NB4 (cell line): ENCODE data around the gene CWF19L1.
"Not testable (repeated sequence)": the region's sequence is repeated elsewhere in the genome, so short reads cannot be mapped to it uniquely, and the experiment has no call there.

ENCODE experiments used
- DNase-seq: peaks from one replicate; pipeline ENCODE4 v3.0.0; 2010; ENCODE audit warnings: low read depth
- H3K4me3 ChIP-seq: one replicate; pipeline ENCODE4 v1.5.1; 2011; ENCODE audit warnings: mild to moderate bottlenecking, low read depth, low read length, moderate library complexity
- MAX ChIP-seq: IDR thresholded peaks from 2 replicates; pipeline ENCODE4 v1.6.1; 2011; ENCODE audit warnings: low read depth, low read length
- MYC ChIP-seq: IDR thresholded peaks from 2 replicates; pipeline ENCODE4 v1.6.1; 2011; ENCODE audit warnings: low read depth, low read length
- POLR2A ChIP-seq: IDR thresholded peaks from 2 replicates; pipeline ENCODE4 v1.6.1; 2011; ENCODE audit warnings: mild to moderate bottlenecking; ENCODE audit not compliant: insufficient read length; ENCODE audit errors: extremely low read depth
- TF ChIP-seq, protein P1 (sequence below): IDR thresholded peaks from one replicate; pipeline ENCODE4 v1.5.1; 2012; ENCODE audit warnings: low read depth, low read length

CWF19L1 gene

DNA sequence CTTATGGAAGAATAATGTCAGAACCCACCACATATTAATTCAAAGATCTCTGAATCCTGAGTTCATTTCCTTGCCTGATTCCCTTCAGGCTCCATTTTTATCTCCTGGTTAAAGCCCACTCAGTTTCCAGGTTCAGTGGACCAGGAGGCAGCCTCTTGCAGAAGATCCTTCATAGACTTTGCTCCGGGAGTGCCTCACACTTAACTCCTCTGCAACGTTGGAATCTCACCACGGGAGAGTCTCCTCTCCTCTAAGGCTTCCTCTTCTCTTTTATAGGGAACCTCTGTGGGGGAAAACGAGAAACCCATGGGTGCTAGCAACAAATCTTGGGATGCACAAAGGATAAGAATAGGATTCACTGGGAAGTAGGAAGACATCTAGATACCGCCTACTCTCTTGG, 20.8 kb upstream of the CWF19L1 start:
- TF ChIP-seq, protein P1, sequence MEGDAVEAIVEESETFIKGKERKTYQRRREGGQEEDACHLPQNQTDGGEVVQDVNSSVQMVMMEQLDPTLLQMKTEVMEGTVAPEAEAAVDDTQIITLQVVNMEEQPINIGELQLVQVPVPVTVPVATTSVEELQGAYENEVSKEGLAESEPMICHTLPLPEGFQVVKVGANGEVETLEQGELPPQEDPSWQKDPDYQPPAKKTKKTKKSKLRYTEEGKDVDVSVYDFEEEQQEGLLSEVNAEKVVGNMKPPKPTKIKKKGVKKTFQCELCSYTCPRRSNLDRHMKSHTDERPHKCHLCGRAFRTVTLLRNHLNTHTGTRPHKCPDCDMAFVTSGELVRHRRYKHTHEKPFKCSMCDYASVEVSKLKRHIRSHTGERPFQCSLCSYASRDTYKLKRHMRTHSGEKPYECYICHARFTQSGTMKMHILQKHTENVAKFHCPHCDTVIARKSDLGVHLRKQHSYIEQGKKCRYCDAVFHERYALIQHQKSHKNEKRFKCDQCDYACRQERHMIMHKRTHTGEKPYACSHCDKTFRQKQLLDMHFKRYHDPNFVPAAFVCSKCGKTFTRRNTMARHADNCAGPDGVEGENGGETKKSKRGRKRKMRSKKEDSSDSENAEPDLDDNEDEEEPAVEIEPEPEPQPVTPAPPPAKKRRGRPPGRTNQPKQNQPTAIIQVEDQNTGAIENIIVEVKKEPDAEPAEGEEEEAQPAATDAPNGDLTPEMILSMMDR, result no peak
- no peak for TF ChIP-seq POLR2A
- no peak for TF ChIP-seq MYC
- TF ChIP-seq MAX, result no peak
- no peak for DNase-seq

DNA sequence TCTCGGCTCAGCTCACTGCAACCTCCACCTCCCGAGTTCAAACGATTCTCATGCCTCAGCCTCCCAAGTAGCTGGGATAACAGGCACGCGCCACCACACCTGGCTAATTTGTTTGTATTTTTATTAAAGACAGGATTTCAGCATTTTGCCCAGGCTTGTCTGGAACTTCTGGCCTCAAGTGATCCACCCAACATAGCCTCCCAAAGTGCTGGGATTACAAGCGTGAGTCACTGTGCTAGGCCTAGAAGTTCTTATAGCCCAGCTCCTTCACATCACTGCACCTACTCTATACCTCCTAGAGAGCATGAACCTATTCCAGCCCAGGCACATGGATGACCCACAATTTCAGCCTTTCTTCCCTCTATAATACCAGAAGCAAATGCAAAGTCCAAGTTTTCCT, 20.3 kb upstream of the CWF19L1 start:
- no peak overlapping the region for H3K4me3 ChIP-seq
- TF ChIP-seq MYC, result no peak
- TF ChIP-seq POLR2A, result no peak
- TF ChIP-seq, protein P1, result no peak
- TF ChIP-seq MAX, result no peak
- DNase-seq, result no peak

More for the DNA sequence above, 20.8 kb upstream of the CWF19L1 start:
- H3K4me3 ChIP-seq, result no peak overlapping the region

DNA sequence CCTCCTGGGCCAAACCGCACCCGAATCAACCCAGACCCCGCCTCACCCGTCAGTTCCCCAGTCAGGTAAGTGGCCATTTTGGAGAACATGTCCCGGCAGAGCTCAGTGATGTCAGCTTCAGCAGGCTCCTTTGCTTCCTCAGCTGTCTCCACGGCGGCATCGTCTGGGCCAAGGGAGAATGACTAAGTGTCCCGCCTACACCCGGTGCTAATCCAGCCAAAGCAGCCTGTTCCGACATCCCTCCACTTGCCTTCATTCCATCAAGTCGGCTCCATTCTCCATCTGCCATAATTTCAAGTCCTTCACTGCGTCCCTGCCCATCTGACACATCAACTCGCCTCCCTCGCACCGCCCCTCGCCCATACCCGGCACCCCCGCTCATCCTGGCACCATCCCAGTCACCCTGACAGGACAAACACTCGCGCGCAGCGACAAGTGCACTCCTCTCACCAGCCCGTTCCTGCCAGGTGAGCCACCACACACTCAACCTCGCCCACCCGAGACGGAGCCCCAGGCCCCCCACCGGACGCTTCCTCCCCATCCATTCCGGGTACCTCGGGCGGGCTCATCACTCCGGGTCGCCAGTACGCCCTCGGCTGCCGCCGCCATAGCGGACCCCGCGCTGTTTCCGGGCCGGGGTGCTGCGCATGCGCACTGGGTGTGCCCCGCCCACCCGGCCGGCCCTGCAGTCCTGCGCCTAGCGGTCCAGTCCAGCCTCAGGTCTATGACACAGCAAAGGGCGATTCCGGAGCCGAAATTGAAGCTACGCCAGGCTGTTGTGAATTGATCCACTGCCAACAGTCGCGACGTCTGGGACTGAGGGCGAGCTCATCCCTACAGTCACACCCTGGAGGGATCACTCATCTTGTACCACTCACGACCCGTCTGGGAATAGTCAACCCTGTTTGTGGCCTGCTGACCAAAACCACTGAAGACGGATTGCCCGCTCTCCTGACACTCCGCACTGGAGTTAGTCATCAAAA, 18.9 kb upstream of the CWF19L1 start, which contains the start of gene BLOC1S2:
TSS of gene BLOC1S2 (minus strand) at position 630 of the 983 bp plus-strand sequence. CDS start at position 609, 21 bp downstream.
- peak; percentile 88 for DNase-seq
- TF ChIP-seq POLR2A, result peak; percentile 93
- TF ChIP-seq MAX, result peak; percentile 60
- TF ChIP-seq, protein P1, result no peak
- TF ChIP-seq MYC, result peak; percentile 61
- H3K4me3 ChIP-seq, result peak within 1 kb of the TSS; percentile 94

DNA sequence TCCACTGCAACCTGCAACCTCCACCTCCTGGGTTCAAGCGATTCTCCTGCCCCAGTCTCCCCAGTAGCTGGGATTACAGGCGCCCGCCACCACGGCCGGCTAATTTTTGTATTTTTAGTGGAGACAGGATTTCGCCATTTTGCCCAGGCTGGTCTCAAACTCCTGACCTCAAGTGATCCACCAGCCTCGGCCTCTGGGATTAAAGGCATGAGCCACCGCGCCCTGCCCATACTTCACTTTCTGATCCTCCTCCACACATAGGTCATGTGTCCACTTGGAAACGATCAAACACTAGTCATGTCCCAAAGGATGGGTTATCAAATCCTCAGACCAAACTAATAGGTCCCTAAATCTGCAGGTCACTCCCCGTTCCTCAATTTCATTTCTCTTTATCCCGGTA, 17.9 kb upstream of the CWF19L1 start:
- DNase-seq, result not testable (repeated sequence)
- H3K4me3 ChIP-seq, result peak overlapping the region; percentile 94

DNA sequence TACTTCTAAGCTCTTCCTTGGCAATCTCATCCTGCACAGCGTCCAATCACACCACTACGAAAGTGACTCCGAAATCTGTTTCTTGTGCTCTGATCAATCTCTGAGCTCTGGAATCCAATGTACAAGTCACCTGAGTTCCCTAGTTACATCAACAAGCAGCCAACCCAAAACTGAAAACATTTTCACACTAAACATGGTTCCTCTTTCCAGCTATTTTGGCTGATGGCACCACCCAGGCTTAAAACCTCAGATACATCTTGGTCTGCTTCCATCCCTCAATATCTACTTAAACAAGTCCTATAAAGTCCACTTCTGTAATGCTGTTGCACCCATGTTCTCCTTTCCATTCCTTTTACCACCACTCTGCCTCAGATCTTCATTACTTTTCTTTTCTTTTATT, 15.5 kb upstream of the CWF19L1 start:
- no peak for DNase-seq

GRCh38 chr10:100276971-100277370, 9.5 kb upstream of the CWF19L1 start:
- H3K4me3 ChIP-seq, DNase-seq: not testable (repeated sequence)

More for the DNA sequence above, 15.5 kb upstream of the CWF19L1 start:
- no peak for TF ChIP-seq MYC
- TF ChIP-seq, protein P1, result no peak
- TF ChIP-seq POLR2A, result no peak
- TF ChIP-seq MAX, result no peak
- no peak overlapping the region for H3K4me3 ChIP-seq
